Cardiac muscle cell (in vitro differentiated cells and primary cell): Measurements from ENCODE around the gene MPP3. TPM values are rescaled to one million over a fixed set of nuclear protein-coding genes. Genes with fewer than 3 reads are reported as not detected.

Source experiments
- DNase-seq, 2 donors: peaks; one replicate each; pipeline versions ENCODE4 v3.0.0 to v3.0.0-alpha.2; 2010 to 2017; ENCODE audit warnings: low read depth in 1 of 2, low spot score in 1 of 2
- H3K27ac ChIP-seq: fragments of 200-600 bp; sonication (generic); 2 replicates; pipeline ENCODE4 v1.5.1; 2016
- H3K27me3 ChIP-seq: fragments of 200-600 bp; sonication (generic); 2 replicates; pipeline ENCODE4 v1.6.0; 2016; ENCODE audit warnings: control low read depth
- H3K36me3 ChIP-seq: fragments of 200-600 bp; sonication (generic); 2 replicates; pipeline ENCODE4 v1.5.1; 2016; ENCODE audit warnings: control low read depth
- H3K4me1 ChIP-seq: fragments of 200-600 bp; sonication (generic); 2 replicates; pipeline ENCODE4 v1.8.1; 2017; ENCODE audit warnings: low read depth, mild to moderate bottlenecking, mixed run types
- H3K4me3 ChIP-seq: fragments of 200-600 bp; sonication (generic); 2 replicates; pipeline ENCODE4 v1.5.1; 2016; ENCODE audit warnings: mild to moderate bottlenecking
- H3K9me3 ChIP-seq: fragments of 200-600 bp; sonication (generic); 2 replicates; pipeline ENCODE4 v1.5.1; 2017; ENCODE audit warnings: low read depth, mild to moderate bottlenecking, control low read depth
- polyA plus RNA-seq: library from polyadenylated mRNA; unstranded; fragments of >200 nt; fragmentation: Nextera tagmentation; extraction: Ambion mirVana; gene quantifications from 2 replicates; pipeline ENCODE4 v1.2.1, GENCODE V29; 2016
- total RNA-seq: library from RNA; depleted of rRNA; stranded (reverse); fragments of >200 nt; gene quantifications from 2 replicates; pipeline ENCODE4 v1.2.3, GENCODE V29; 2016
- TF ChIP-seq, protein P1 (sequence below): IDR thresholded peaks from 2 replicates; pipeline ENCODE4 v1.5.1; 2012; ENCODE audit warnings: low read depth, mild to moderate bottlenecking, low read length

Gene MPP3
- total and polyA plus RNA-seq, 2 experiments from 2014 or later, result 5.3 to 7.6 TPM

GRCh38 chr17:43753493-43754129 is 79.3 kb downstream of the MPP3 start:
- DNase-seq, result no peak
- TF ChIP-seq, protein P1, sequence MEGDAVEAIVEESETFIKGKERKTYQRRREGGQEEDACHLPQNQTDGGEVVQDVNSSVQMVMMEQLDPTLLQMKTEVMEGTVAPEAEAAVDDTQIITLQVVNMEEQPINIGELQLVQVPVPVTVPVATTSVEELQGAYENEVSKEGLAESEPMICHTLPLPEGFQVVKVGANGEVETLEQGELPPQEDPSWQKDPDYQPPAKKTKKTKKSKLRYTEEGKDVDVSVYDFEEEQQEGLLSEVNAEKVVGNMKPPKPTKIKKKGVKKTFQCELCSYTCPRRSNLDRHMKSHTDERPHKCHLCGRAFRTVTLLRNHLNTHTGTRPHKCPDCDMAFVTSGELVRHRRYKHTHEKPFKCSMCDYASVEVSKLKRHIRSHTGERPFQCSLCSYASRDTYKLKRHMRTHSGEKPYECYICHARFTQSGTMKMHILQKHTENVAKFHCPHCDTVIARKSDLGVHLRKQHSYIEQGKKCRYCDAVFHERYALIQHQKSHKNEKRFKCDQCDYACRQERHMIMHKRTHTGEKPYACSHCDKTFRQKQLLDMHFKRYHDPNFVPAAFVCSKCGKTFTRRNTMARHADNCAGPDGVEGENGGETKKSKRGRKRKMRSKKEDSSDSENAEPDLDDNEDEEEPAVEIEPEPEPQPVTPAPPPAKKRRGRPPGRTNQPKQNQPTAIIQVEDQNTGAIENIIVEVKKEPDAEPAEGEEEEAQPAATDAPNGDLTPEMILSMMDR, result no peak
- Histone ChIP-seq H3K27ac (no peak overlapping the region), H3K36me3 (no peaks in the 10 kb centered on the region), H3K9me3 (no peaks in the 10 kb centered on the region), H3K27me3 (peaks cover 42% of the 10 kb centered on the region), H3K4me1 (no peaks in the 10 kb centered on the region), H3K4me3 (no peak overlapping the region)

Other genes with a start within 250 kb of the MPP3 start
- gene MEOX1, start 171.2 kb downstream of the MPP3 start, total RNA-seq, result 0.07 and 1.0 TPM in 2 replicates
- gene MEOX1, start 171.2 kb downstream of the MPP3 start, polyA plus RNA-seq, result 0.32 TPM in 1 of 2 replicates, not detected in the other
- 0.85 and 3.2 TPM in 2 replicates for gene SOST, start 74.4 kb downstream of the MPP3 start, total RNA-seq
- 0.10 and 4.1 TPM in 2 replicates for gene SOST, start 74.4 kb downstream of the MPP3 start, polyA plus RNA-seq
- 66.2 and 71.4 TPM in 2 replicates for gene DUSP3, start 54.2 kb downstream of the MPP3 start, total RNA-seq
- 58.7 and 82.4 TPM in 2 replicates for gene DUSP3, start 54.2 kb downstream of the MPP3 start, polyA plus RNA-seq
- gene CFAP97D1, start 52.7 kb downstream of the MPP3 start, total RNA-seq, result 0.04 TPM in 1 of 2 replicates, not detected in the other
- gene CFAP97D1, start 52.7 kb downstream of the MPP3 start, polyA plus RNA-seq, result not detected in 2 replicates
- gene CD300LG, start 14.0 kb upstream of the MPP3 start, total RNA-seq, result not detected in 2 replicates
- not detected in 2 replicates for gene CD300LG, start 14.0 kb upstream of the MPP3 start, polyA plus RNA-seq
- 25.0 and 25.4 TPM in 2 replicates for gene MPP2, start 74.4 kb upstream of the MPP3 start, total RNA-seq
- gene MPP2, start 74.4 kb upstream of the MPP3 start, polyA plus RNA-seq, result 17.2 and 23.4 TPM in 2 replicates
- gene PPY, start 109.3 kb upstream of the MPP3 start, total RNA-seq, result not detected in 2 replicates
- not detected in 2 replicates for gene PPY, start 109.3 kb upstream of the MPP3 start, polyA plus RNA-seq
- gene PYY, start 120.8 kb upstream of the MPP3 start, total RNA-seq, result not detected in 2 replicates
- gene PYY, start 120.8 kb upstream of the MPP3 start, polyA plus RNA-seq, result 0.77 TPM in 1 of 2 replicates, not detected in the other
- 4.2 and 6.1 TPM in 2 replicates for gene NAGS, start 171.5 kb upstream of the MPP3 start, total RNA-seq
- 5.1 and 8.5 TPM in 2 replicates for gene NAGS, start 171.5 kb upstream of the MPP3 start, polyA plus RNA-seq
- gene TMEM101, start 181.8 kb upstream of the MPP3 start, total RNA-seq, result 37.5 and 65.8 TPM in 2 replicates
- gene TMEM101, start 181.8 kb upstream of the MPP3 start, polyA plus RNA-seq, result 22.5 and 40.6 TPM in 2 replicates
- gene LSM12, start 233.5 kb upstream of the MPP3 start, total RNA-seq, result 31.0 and 45.3 TPM in 2 replicates
- 46.5 and 60.7 TPM in 2 replicates for gene LSM12, start 233.5 kb upstream of the MPP3 start, polyA plus RNA-seq
- 93.1 and 95.3 TPM in 2 replicates for gene G6PC3, start 237.6 kb upstream of the MPP3 start, total RNA-seq
- 162 and 234 TPM in 2 replicates for gene G6PC3, start 237.6 kb upstream of the MPP3 start, polyA plus RNA-seq